H1 (cell line): ENCODE measurements around the gene C1QTNF1. TPM values are rescaled to one million over a fixed set of nuclear protein-coding genes. Genes with fewer than 3 reads are reported as not detected.

Experiments used
- CTCF ChIA-PET: fragments of 300-600 bp; sonication (Branson Sonifier 250); formaldehyde crosslinking; loops from one replicate; lab custom pipeline; 2021; ENCODE audit not compliant: partially characterized antibody; lab: Charles Lee
- POLR2A ChIA-PET: fragments of 300-600 bp; sonication (Branson Sonifier 250); formaldehyde crosslinking; loops from one replicate; lab custom pipeline; 2021; ENCODE audit warnings: inconsistent platforms; ENCODE audit not compliant: partially characterized antibody; lab: Charles Lee
- DNase-seq, 2 experiments: peaks; one replicate each; pipeline versions ENCODE4 v3.0.0 to v3.0.0-alpha.2; 2010 to 2022; ENCODE audit warnings: low spot score in 2 of 2, low read depth in 1 of 2, mixed read lengths in 1 of 2
- FAIRE-seq: peaks from 2 replicates; lab custom pipeline; 2011; peaks lifted over from hg19 to GRCh38; lab: Jason Lieb, UNC
- H2AFZ ChIP-seq: 2 replicates; pipeline ENCODE4 v1.8.1; 2012; ENCODE audit warnings: low read length, inconsistent platforms
- H2AK5ac ChIP-seq: 2 replicates; pipeline ENCODE4 v1.6.1; 2013; ENCODE audit warnings: low read depth, low read length
- H2BK120ac ChIP-seq: replicated peaks from 2 replicates; pipeline ENCODE3; 2013; ENCODE audit warnings: low read depth, low read length, inconsistent platforms
- H2BK12ac ChIP-seq: 2 replicates; pipeline ENCODE4 v1.6.1; 2013; ENCODE audit warnings: low read depth, low read length
- H2BK15ac ChIP-seq: 2 replicates; pipeline ENCODE4 v1.6.1; 2013; ENCODE audit warnings: low read length
- H2BK20ac ChIP-seq: 2 replicates; pipeline ENCODE4 v1.6.1; 2013; ENCODE audit warnings: low read length
- H2BK5ac ChIP-seq: 2 replicates; pipeline ENCODE4 v1.6.1; 2013; ENCODE audit warnings: low read depth, low read length
- H3K14ac ChIP-seq: 2 replicates; pipeline ENCODE4 v1.6.1; 2013; ENCODE audit warnings: inconsistent platforms; ENCODE audit not compliant: insufficient read length
- H3K18ac ChIP-seq: 2 replicates; pipeline ENCODE4 v1.6.1; 2013; ENCODE audit warnings: low read length; ENCODE audit errors: extremely low read depth
- H3K23ac ChIP-seq: 2 replicates; pipeline ENCODE4 v1.6.1; 2013; ENCODE audit warnings: inconsistent platforms; ENCODE audit not compliant: insufficient read length
- H3K23me2 ChIP-seq: 2 replicates; pipeline ENCODE4 v1.6.1; 2013; ENCODE audit warnings: low read depth, low read length
- H3K27ac ChIP-seq: 2 replicates; pipeline ENCODE4 v1.6.1; 2011; ENCODE audit warnings: low read depth, low read length, inconsistent platforms
- H3K27me3 ChIP-seq, 4 experiments: replicated peaks in 1 of 4; 1 replicate in 1 of 4; 2 replicates in 3 of 4; pipeline versions ENCODE4 v1.6.1 to v1.8.1; 2011 to 2013; ENCODE audit warnings: low read length in 3 of 4, mild to moderate bottlenecking in 3 of 4, inconsistent platforms in 2 of 4, mixed read lengths in 2 of 4, moderate library complexity in 1 of 4; ENCODE audit not compliant: control insufficient read depth in 3 of 4, insufficient read depth in 3 of 4; ENCODE audit errors: extremely low read depth in 1 of 4
- H3K36me3 ChIP-seq, 4 experiments: 2 replicates each; pipeline versions ENCODE4 v1.6.1 to v1.8.1; 2011 to 2013; ENCODE audit warnings: mild to moderate bottlenecking in 4 of 4, low read length in 3 of 4, moderate library complexity in 2 of 4, control low read depth in 1 of 4, inconsistent platforms in 1 of 4; ENCODE audit not compliant: insufficient read depth in 4 of 4, control insufficient read depth in 2 of 4
- H3K4ac ChIP-seq: replicated peaks from 2 replicates; pipeline ENCODE3; 2013; ENCODE audit warnings: low read length, low read depth, mixed read lengths, inconsistent platforms; ENCODE audit not compliant: insufficient read length
- H3K4me1 ChIP-seq, 4 experiments: replicated peaks in 1 of 4; 1 replicate in 1 of 4; 2 replicates in 3 of 4; pipeline versions ENCODE4 v1.6.1 to v1.8.1; 2011 to 2013; ENCODE audit warnings: low read length in 3 of 4, inconsistent platforms in 2 of 4, mixed read lengths in 1 of 4; ENCODE audit not compliant: insufficient read depth in 4 of 4, control insufficient read depth in 3 of 4
- H3K4me2 ChIP-seq, 2 experiments: 2 replicates each; pipeline versions ENCODE4 v1.6.1 to v1.8.1; 2011 to 2013; ENCODE audit warnings: low read depth in 2 of 2, low read length in 2 of 2, control low read depth in 1 of 2, inconsistent platforms in 1 of 2, mild to moderate bottlenecking in 1 of 2; ENCODE audit not compliant: insufficient read depth in 1 of 2
- H3K4me3 ChIP-seq, 4 experiments: fragments of 200-600, 300-600 bp in 1 of 4; sonication (generic), shearing (Covaris generic), sonication (Bioruptor Twin) in 1 of 4; 2 replicates each; pipeline versions ENCODE4 v1.5.1 to v1.8.1; 2011 to 2016; ENCODE audit warnings: low read length in 4 of 4, low read depth in 3 of 4, control low read depth in 2 of 4, inconsistent platforms in 2 of 4, mild to moderate bottlenecking in 2 of 4, mixed read lengths in 1 of 4, moderate library complexity in 1 of 4; ENCODE audit not compliant: insufficient read depth in 2 of 4; ENCODE audit errors: extremely low read depth in 1 of 4
- H3K56ac ChIP-seq: replicated peaks from 2 replicates; pipeline ENCODE3; 2013; ENCODE audit warnings: low read depth, mild to moderate bottlenecking, mixed read lengths, low read length, inconsistent platforms; ENCODE audit not compliant: insufficient read length
- H3K79me1 ChIP-seq: 2 replicates; pipeline ENCODE4 v1.6.1; 2013; ENCODE audit warnings: low read depth, low read length, control low read depth
- H3K79me2 ChIP-seq, 2 experiments: 2 replicates each; pipeline versions ENCODE4 v1.6.1 to v1.8.1; 2012 to 2013; ENCODE audit warnings: low read length in 2 of 2, mild to moderate bottlenecking in 2 of 2, inconsistent platforms in 1 of 2; ENCODE audit not compliant: insufficient read depth in 2 of 2, control insufficient read depth in 1 of 2
- H3K9ac ChIP-seq, 4 experiments: replicated peaks in 1 of 4; 1 replicate in 1 of 4; 2 replicates in 3 of 4; pipeline versions ENCODE4 v1.6.1 to v1.8.1; 2011 to 2013; ENCODE audit warnings: low read depth in 3 of 4, low read length in 3 of 4, control low read depth in 2 of 4, mild to moderate bottlenecking in 2 of 4, moderate library complexity in 2 of 4, inconsistent platforms in 1 of 4; ENCODE audit errors: extremely low read depth in 1 of 4
- H3K9me3 ChIP-seq, 2 experiments: 2 replicates each; pipeline versions ENCODE4 v1.6.1 to v1.8.1; 2012 to 2013; ENCODE audit warnings: mild to moderate bottlenecking in 2 of 2, moderate library complexity in 2 of 2, control low read depth in 1 of 2, inconsistent platforms in 1 of 2, low read depth in 1 of 2, low read length in 1 of 2, mixed read lengths in 1 of 2; ENCODE audit not compliant: insufficient read depth in 2 of 2
- H4K20me1 ChIP-seq, 2 experiments: replicated peaks in 1 of 2; 2 replicates each; pipeline versions ENCODE3 to v1.8.1; 2011 to 2013; ENCODE audit warnings: inconsistent platforms in 2 of 2, low read length in 2 of 2, mild to moderate bottlenecking in 1 of 2; ENCODE audit not compliant: insufficient read depth in 2 of 2, control insufficient read depth in 1 of 2
- H4K5ac ChIP-seq: 2 replicates; pipeline ENCODE4 v1.6.1; 2013; ENCODE audit warnings: low read length, low read depth, mixed read lengths, inconsistent platforms; ENCODE audit not compliant: insufficient read length
- H4K8ac ChIP-seq: 2 replicates; pipeline ENCODE4 v1.8.0; 2013; ENCODE audit warnings: mild to moderate bottlenecking, moderate library complexity, low read length, inconsistent platforms; ENCODE audit not compliant: insufficient read depth; ENCODE audit errors: extremely low read depth
- H4K91ac ChIP-seq: replicated peaks from 2 replicates; pipeline ENCODE3; 2013; ENCODE audit warnings: low read length, mixed read lengths, inconsistent platforms; ENCODE audit not compliant: insufficient read length
- ASH2L ChIP-seq: fragments of 200-600, 300-600 bp; sonication (generic); IDR thresholded peaks from one replicate; pipeline ENCODE4 v1.7.1; 2017; ENCODE audit warnings: low read length
- BACH1 ChIP-seq: IDR thresholded peaks from 2 replicates; pipeline ENCODE4 v1.6.1; 2012; ENCODE audit warnings: low read length, improper control_type of control experiment
- EP300 ChIP-seq, 2 experiments: IDR thresholded peaks; 1 replicate in 1 of 2; 2 replicates in 1 of 2; pipeline ENCODE4 v1.6.1; 2011 to 2012; ENCODE audit warnings: low read depth in 2 of 2, low read length in 2 of 2, mild to moderate bottlenecking in 2 of 2, borderline replicate concordance in 1 of 2, inconsistent platforms in 1 of 2, moderate library complexity in 1 of 2
- GTF2F1 ChIP-seq: IDR thresholded peaks from 2 replicates; pipeline ENCODE4 v1.6.1; 2012; ENCODE audit warnings: low read depth, low read length, improper control_type of control experiment, borderline replicate concordance
- HDAC2 ChIP-seq, 2 experiments: fragments of 300-600 bp in 1 of 2; sonication (generic) in 1 of 2; IDR thresholded peaks; 2 replicates each; pipeline ENCODE4 v1.6.1; 2011 to 2012; ENCODE audit warnings: low read depth in 2 of 2, low read length in 2 of 2, mild to moderate bottlenecking in 2 of 2, moderate library complexity in 2 of 2, borderline replicate concordance in 1 of 2, inconsistent platforms in 1 of 2
- NRF1 ChIP-seq: IDR thresholded peaks from 2 replicates; pipeline ENCODE4 v1.6.1; 2011; ENCODE audit warnings: mild to moderate bottlenecking, low read depth, low read length, improper control_type of control experiment
- POLR2A ChIP-seq, 2 experiments: IDR thresholded peaks; 1 replicate in 1 of 2; 2 replicates in 1 of 2; pipeline ENCODE4 v1.6.1; 2011; ENCODE audit warnings: low read depth in 2 of 2, low read length in 2 of 2, mild to moderate bottlenecking in 2 of 2; ENCODE audit errors: control extremely low read depth in 1 of 2
- SP1 ChIP-seq: IDR thresholded peaks from 2 replicates; pipeline ENCODE4 v1.6.1; 2011; ENCODE audit warnings: low read depth, low read length
- SP2 ChIP-seq: IDR thresholded peaks from 2 replicates; pipeline ENCODE4 v1.6.1; 2012; ENCODE audit warnings: mild to moderate bottlenecking, low read length, inconsistent platforms
- TAF7 ChIP-seq: optimal IDR thresholded peaks from 2 replicates; pipeline ENCODE3; 2011; ENCODE audit warnings: low read depth, mild to moderate bottlenecking, inconsistent platforms, low read length, moderate library complexity, borderline replicate concordance
- YY1 ChIP-seq: IDR thresholded peaks from 2 replicates; pipeline ENCODE4 v1.6.1; 2011; ENCODE audit warnings: low read depth, mild to moderate bottlenecking, low read length
- WGBS, 2 experiments: shearing (Covaris generic) in 1 of 2; methylation state at CpG; one replicate each; pipeline versions ENCODE4 v1.1.6 to v1.1.7; 2013 to 2015; ENCODE audit warnings: low lambda C conversion rate in 2 of 2, mixed read lengths in 2 of 2, inconsistent platforms in 1 of 2, low coverage in 1 of 2, missing lambda C conversion rate in 1 of 2; ENCODE audit not compliant: insufficient replicate concordance in 2 of 2, insufficient coverage in 1 of 2, insufficient read length in 1 of 2; ENCODE audit errors: extremely low coverage in 1 of 2, missing lambda C conversion rate in 1 of 2; 5-methylcytosine and 5-hydroxymethylcytosine counted together
- polyA plus RNA-seq, 7 experiments: library from polyadenylated mRNA; depleted of rRNA in 3 of 7; stranded (reverse) in 5 of 7; unstranded in 2 of 7; fragments of >200 nt in 5 of 7; fragments of 200-250 nt in 2 of 7; gene quantifications; 1 replicate in 5 of 7; 2 replicates in 1 of 7; 4 replicates in 1 of 7; pipeline versions ENCODE4 v1.2.1 to v1.2.3, GENCODE V29; 2011 to 2013; ENCODE audit warnings: missing spikeins in 2 of 7, mixed read lengths in 2 of 7
- total RNA-seq: library from RNA; stranded (reverse); fragmentation: NEBNext Ultra II Directional; extraction: Animal tissue kit (Norgen Biotek cat#: 25700); gene quantifications from 2 replicates; pipeline ENCODE4 v1.2.1, GENCODE V29; 2021

Gene C1QTNF1
- total and polyA plus RNA-seq, 2 of the 8 experiments (the other 6 are each of a cell fraction or from before 2014, with no cell fraction given) = 1.5 to 2.5 TPM

DNA sequence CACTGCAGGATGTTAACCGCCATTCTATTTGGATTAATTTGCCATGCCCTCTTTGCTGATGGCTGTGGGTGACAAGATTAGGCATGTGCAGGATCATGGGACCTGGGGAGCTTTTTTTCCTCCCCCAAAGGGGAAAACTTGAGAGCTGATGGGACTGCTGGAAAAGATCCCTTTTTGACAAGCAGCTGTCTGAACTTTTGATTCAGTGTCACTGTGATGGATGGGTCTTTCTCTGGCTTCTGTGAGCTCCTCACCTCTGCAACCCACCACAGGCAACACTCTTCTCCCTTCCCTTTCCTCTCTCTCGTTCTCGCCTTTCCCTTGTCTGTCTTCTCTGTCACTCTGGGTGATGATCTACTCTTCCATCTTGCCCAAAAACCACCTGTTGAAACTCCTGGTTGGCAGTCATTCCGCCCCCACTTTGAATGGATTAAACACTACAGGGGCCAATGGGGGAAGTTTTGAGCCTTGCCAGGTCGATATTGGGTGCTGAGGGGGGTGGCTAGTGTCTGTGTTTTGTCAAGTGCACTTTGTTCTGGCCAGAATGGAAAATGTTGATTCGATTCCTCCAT lies 11.3 kb upstream of the C1QTNF1 start:
- no peaks in the 10 kb centered on the region for H3K36me3 ChIP-seq
- H2BK15ac ChIP-seq = no peak overlapping the region
- no peak for DNase-seq
- H3K79me2 ChIP-seq = 0 out of 4 replicates have a peak, but pooled peaks cover 0 to 5% of the 10 kb centered on the region in 2 experiments
- no peak overlapping the region for H2BK120ac ChIP-seq
- H3K23me2 ChIP-seq = peaks cover 7% of the 10 kb centered on the region
- ChIA-PET POLR2A (no interaction called here), CTCF (interaction anchor here (0.9 to 1.0 kb wide), 2 partner anchors 9 to 18 kb away, joined by 3 to 5 read pairs; no protein-coding TSS in a partner anchor)
- H2AFZ ChIP-seq = no peak overlapping the region
- no peak overlapping the region for H3K56ac ChIP-seq
- no peak overlapping the region for H2BK20ac ChIP-seq
- no peak overlapping the region for H3K4ac ChIP-seq
- H3K9ac ChIP-seq = no peak overlapping the region
- no peak for FAIRE-seq
- H3K4me2 ChIP-seq = no peak overlapping the region
- H4K5ac ChIP-seq = no peak overlapping the region
- H3K79me1 ChIP-seq = 0 out of 2 replicates have a peak, but pooled peaks cover 5% of the 10 kb centered on the region
- no peak overlapping the region for H4K8ac ChIP-seq
- no peak overlapping the region for H3K27ac ChIP-seq
- no peak overlapping the region for H2AK5ac ChIP-seq
- no peak overlapping the region for H3K18ac ChIP-seq
- H3K4me1 ChIP-seq = peaks cover 0 to 8% (median 5%) of the 10 kb centered on the region in 4 experiments; a peak in 6 of 7 replicates
- WGBS, 2 experiments = 76% methylated on average over 6 of the region's 6 CpGs; no CpG with 5 or more reads in 1 of the 2 experiments
- no peak overlapping the region for H3K23ac ChIP-seq
- H4K20me1 ChIP-seq = peaks cover 6 to 8% of the 10 kb centered on the region in 2 experiments
- no peak overlapping the region for H3K4me3 ChIP-seq
- H3K14ac ChIP-seq = no peak overlapping the region
- H3K27me3 ChIP-seq = peaks cover 0 to 17% (median 16%) of the 10 kb centered on the region in 4 experiments; a peak in 6 of 7 replicates
- H2BK5ac ChIP-seq = no peak overlapping the region
- H2BK12ac ChIP-seq = no peak overlapping the region
- H4K91ac ChIP-seq = no peak overlapping the region
- peaks cover 28 to 31% of the 10 kb centered on the region in 2 experiments for H3K9me3 ChIP-seq
- TF ChIP-seq HDAC2 (IDR thresholded peaks at IDR 0.05; ENCODE audit: borderline replicate concordance in 1 of 2, low read depth in 2 of 2, low read length in 2 of 2) (no peak), YY1 (no peak), NRF1 (no peak), POLR2A (IDR thresholded peaks at IDR 0.05; ENCODE audit: control extremely low read depth in 1 of 2, low read depth in 2 of 2, low read length in 2 of 2) (no peak), ASH2L (no peak), EP300 (IDR thresholded peaks at IDR 0.05; ENCODE audit: borderline replicate concordance in 1 of 2, low read depth in 2 of 2, low read length in 2 of 2) (no peak), TAF7 (no peak), GTF2F1 (no peak), SP2 (no peak), SP1 (no peak), BACH1 (no peak)
